Neural crest cell (in vitro differentiated cells): ENCODE results near the gene CRIP3. TPM values are rescaled to one million over a fixed set of nuclear protein-coding genes. Genes with fewer than 3 reads are reported as not detected.
"Not testable (repeated sequence)": the region's sequence is repeated elsewhere in the genome, so short reads cannot be mapped to it uniquely, and the experiment has no call there.

ENCODE experiments used
- DNase-seq: peaks from one replicate; pipeline ENCODE4 v3.0.0; 2021; ENCODE audit warnings: low read depth, mixed read lengths, low spot score
- H3K27ac Mint-ChIP-seq: one replicate; pipeline ENCODE4 v1.8.0; 2021; ENCODE audit warnings: mild to moderate bottlenecking, mixed read lengths; ENCODE audit not compliant: unreplicated experiment
- H3K27me3 Mint-ChIP-seq: 2 replicates; pipeline ENCODE4 v1.8.0; 2021; ENCODE audit warnings: low read depth, mild to moderate bottlenecking, mixed read lengths
- H3K36me3 Mint-ChIP-seq: 2 replicates; pipeline ENCODE4 v1.8.0; 2021; ENCODE audit warnings: low read depth, mild to moderate bottlenecking, mixed read lengths
- H3K4me1 Mint-ChIP-seq: 2 replicates; pipeline ENCODE4 v1.8.0; 2021; ENCODE audit warnings: mixed read lengths
- H3K4me3 Mint-ChIP-seq: one replicate; pipeline ENCODE4 v1.8.0; 2021; ENCODE audit warnings: mild to moderate bottlenecking, mixed read lengths
- H3K9me3 Mint-ChIP-seq: 2 replicates; pipeline ENCODE4 v1.8.0; 2021; ENCODE audit warnings: mixed read lengths
- CTCF ChIP-seq: fragments of 200-600 bp; sonication (generic); conservative IDR thresholded peaks from 2 replicates; pipeline ENCODE4 v1.5.0; 2021; ENCODE audit warnings: antibody characterized with exemption, mild to moderate bottlenecking
- long read RNA-seq: library from polyadenylated mRNA; unstranded; transcript quantifications from one replicate; pipeline ENCODE4 v2.0.0, GENCODE V29; 2020
- total RNA-seq: library from RNA; stranded (reverse); gene quantifications from 2 replicates; pipeline ENCODE4 v1.2.1, GENCODE V29; 2021

The CRIP3 gene
- total RNA-seq, result 2.0 and 2.6 TPM in 2 replicates
- long read RNA-seq, result 0 reads

DNA sequence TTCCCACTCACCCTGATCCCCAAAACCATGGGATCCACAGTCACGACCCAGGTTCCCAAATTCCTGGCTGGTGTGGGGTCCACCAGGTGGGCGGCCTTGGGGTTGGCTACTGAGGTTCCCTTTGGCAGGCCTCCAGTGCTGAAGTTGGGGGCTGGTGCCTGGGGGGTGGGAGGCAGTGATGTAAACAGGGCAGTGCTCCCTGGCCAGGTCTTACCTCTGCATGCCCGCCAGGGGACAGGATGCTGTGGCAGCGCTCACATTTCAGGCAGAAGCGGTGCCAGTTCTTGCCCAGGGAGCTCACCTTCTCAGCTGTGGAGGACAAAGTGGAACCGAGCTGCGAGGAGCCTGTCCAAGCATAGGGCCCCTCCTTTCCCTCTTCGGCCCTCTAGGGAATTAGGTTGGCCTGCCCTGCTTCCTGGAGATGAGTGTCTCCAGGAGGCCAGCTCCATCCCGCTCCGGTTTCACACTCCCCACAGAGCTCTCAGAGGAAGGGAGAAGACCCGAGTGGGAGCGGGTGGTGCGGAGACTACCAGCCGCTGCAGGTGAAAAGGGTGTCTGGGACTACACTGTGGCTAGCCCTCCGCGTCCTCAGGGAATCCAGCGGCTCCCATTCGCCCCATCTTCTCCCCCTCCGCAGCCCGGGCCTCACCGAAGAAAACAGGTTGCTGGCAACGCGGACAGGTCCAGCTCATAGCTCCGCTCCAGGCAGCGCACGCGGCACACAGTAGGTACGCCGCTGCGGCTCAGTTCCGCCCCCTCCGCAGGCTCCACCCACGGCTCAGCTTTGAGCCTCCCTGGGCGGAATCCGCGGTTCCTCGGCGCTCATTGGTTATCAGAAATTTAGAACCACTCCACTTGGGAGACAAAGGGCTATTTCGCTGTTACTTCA, at the start of gene CRIP3:
TSS of gene CRIP3 (minus strand) at position 726 of the 889 bp plus-strand sequence. CDS start at position 692, 34 bp downstream.
- Mint-ChIP-seq H3K9me3 (no peaks in the 10 kb centered on the region), H3K4me3 (peak within 1 kb of the TSS; percentile 56), H3K4me1 (peaks cover 5% of the 10 kb centered on the region), H3K36me3 (no peaks in the 10 kb centered on the region), H3K27me3 (peaks cover 32% of the 10 kb centered on the region), H3K27ac (peak within 1 kb of the TSS; percentile 70)
- DNase-seq, result no peak
- peak; percentile 33 for TF ChIP-seq CTCF

DNA sequence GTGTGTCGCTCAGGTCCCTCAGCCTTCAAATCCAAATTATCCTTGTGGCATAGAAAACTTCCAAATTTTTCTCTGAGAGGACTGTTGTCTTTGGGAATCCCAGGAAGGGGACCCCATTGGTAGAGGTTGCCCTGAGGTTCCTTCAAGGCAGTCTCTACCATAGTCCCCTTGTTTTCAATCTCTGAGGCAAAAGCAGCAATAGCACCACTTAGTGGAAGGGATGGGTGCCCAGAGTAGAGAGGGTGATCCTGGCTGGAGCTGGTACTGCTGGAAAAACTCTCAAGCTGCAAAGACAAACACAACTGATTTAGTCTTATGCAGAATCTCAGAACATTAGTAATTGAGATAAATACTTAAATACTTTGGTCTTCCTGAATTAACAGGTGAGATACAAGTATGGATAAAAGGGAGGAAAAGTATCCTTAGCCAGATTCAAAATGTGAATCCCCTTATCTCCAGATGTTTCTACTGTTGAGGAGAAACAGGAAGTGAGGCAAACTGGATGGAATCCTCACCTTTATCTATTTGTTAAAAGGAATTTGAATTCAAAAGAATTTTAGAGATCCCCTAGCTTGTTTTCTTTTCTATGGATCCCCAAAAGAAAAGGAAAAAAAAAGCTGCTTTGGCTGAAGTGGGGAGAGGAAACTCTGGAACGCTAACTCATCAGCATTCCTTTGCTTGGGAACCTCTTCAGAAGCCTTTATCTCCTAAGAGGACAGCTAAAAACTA, 47.4 kb upstream of the CRIP3 start:
- Mint-ChIP-seq H3K4me3 (no peak overlapping the region), H3K27ac (no peak overlapping the region), H3K36me3 (peaks cover 24% of the 10 kb centered on the region), H3K27me3 (no peaks in the 10 kb centered on the region), H3K4me1 (no peaks in the 10 kb centered on the region), H3K9me3 (no peaks in the 10 kb centered on the region)
- TF ChIP-seq CTCF, result no peak
- no peak for DNase-seq

- peaks cover 17% of the 10 kb centered on the region for H3K36me3 Mint-ChIP-seq
- H3K4me1 Mint-ChIP-seq, H3K27me3 Mint-ChIP-seq, H3K9me3 Mint-ChIP-seq, H3K27ac Mint-ChIP-seq, DNase-seq, H3K4me3 Mint-ChIP-seq: not testable (repeated sequence)
Measured at GRCh38 chr6:43351951-43352350, 43.3 kb upstream of the CRIP3 start.

DNA sequence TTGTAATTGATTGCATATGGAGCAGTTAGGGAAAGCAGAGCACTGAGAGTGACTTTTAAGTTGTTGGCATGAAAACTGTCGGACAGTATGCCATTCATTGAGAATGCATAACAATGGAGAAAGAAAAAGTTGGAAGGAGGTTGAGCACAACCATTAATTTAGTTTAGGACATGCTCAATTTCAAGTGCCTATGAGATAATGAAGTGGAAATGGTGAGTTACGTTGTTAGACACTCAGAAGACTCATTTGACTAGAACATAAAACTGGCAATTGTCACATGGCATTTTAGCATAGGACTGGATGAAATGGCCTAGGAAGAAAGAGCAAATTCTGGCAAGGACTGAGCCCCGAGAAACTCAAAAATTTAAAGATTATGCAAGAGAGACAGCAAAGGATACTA, 38.8 kb upstream of the CRIP3 start:
- Mint-ChIP-seq H3K4me3 (no peak overlapping the region), H3K9me3 (no peaks in the 10 kb centered on the region), H3K27ac (no peak overlapping the region), H3K36me3 (peaks cover 6% of the 10 kb centered on the region), H3K4me1 (no peaks in the 10 kb centered on the region), H3K27me3 (no peaks in the 10 kb centered on the region)
- no peak for TF ChIP-seq CTCF
- no peak for DNase-seq

DNA sequence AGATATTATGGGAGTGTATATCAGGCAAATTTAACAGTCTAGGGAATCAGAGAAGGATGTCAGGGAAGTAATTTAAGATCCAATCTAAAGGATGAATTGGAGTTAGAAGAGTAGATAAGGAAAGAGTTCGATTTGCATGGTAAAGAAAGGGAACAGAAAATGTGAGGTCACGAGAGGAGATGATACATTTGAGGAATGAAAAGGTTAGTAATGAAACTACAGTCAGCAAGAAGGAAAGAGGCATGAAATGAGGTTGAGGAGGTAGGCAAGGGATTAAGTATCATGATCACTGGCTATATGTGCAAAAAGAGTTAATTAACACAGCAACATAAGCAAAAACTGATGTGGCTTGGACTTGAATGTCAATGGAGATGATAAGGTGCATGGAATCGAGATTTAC, 38.4 kb upstream of the CRIP3 start:
- Mint-ChIP-seq H3K27ac (no peak overlapping the region), H3K4me1 (no peaks in the 10 kb centered on the region), H3K27me3 (no peaks in the 10 kb centered on the region), H3K4me3 (no peak overlapping the region), H3K9me3 (no peaks in the 10 kb centered on the region), H3K36me3 (peaks cover 5% of the 10 kb centered on the region)
- no peak for TF ChIP-seq CTCF
- no peak for DNase-seq

DNA sequence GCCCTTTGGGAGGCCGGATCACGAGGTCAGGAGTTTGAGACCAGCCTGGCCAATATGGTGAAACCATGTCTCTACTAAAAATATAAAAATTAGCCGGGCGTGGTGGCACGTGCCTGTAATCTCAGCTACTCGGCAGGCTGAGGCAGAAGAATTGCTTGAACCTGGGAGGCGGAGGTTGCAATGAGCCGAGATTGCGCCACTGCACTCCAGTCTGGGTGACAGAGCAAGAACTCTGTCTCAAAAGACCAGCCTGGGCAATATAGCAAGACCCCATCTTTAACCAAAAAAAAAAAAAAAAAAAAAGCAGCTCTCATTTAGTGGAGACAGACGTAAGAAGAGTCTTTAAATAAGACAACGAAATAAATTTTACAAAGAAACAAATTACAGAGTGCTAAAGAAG, 37.6 kb upstream of the CRIP3 start:
- not testable (repeated sequence) for DNase-seq, H3K27me3 Mint-ChIP-seq, H3K36me3 Mint-ChIP-seq, H3K27ac Mint-ChIP-seq, H3K9me3 Mint-ChIP-seq, H3K4me3 Mint-ChIP-seq, H3K4me1 Mint-ChIP-seq
